HS-5 (cell line): Measurements from ENCODE around the gene GPR183.

Experiments used
- DNase-seq: peaks from one replicate; pipeline ENCODE4 v3.0.0-alpha.2; 2012; ENCODE audit warnings: low read depth

Gene GPR183

GRCh38 chr13:99307247-99307646 is at the start of gene GPR183:
Gene GPR183 (minus strand): TSS chr13:99307399. CDS start chr13:99296145, 11,254 bp downstream.
- no peak for DNase-seq

DNA sequence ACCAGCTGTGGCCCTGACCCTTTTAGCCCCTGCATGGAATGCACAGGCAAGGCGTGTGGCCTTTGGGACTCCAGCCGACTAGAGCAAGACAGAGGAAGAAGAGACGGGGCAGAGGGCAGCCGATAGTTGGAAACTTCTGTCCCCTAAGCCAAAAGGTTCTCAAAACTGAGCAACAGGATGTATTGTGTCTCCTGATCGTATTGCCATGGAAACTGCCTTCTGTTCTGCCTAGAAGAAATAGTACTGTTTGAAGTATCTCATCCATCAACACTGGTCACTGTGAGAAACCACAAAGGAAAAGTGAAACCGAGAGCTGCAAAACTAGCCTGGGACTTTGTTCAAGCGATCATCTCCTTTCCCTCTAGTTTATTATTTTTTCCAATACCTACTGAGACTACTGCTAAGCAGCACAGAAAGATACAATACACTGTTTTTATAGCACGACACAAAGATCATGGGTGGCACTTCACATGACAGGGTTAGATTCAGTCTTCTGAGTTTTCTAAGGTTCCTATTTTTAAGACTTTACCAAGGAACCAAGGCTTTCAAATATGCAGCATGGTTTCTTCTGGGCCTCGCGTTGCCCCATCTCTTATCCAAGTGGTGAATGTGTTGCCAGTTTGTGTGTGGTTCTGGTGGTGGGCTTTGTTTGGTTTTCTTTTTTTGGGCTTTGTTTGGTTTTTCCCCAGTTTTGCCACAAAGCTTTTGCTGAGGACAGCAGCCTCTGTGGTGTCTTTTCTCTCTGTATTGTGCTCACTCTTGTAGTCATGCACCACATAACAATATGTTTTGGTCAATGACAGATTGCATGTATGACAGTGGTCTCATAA is 49.3 kb upstream of the GPR183 start:
- DNase-seq: no peak

- DNase-seq: no peak
Measured at GRCh38 chr13:99356012-99356261, 48.7 kb upstream of the GPR183 start.

GRCh38 chr13:99355267-99356011 is 48.2 kb upstream of the GPR183 start:
- DNase-seq: no peak

- no peak for DNase-seq
Measured at GRCh38 chr13:99354371-99354951, 47.3 kb upstream of the GPR183 start.

DNA sequence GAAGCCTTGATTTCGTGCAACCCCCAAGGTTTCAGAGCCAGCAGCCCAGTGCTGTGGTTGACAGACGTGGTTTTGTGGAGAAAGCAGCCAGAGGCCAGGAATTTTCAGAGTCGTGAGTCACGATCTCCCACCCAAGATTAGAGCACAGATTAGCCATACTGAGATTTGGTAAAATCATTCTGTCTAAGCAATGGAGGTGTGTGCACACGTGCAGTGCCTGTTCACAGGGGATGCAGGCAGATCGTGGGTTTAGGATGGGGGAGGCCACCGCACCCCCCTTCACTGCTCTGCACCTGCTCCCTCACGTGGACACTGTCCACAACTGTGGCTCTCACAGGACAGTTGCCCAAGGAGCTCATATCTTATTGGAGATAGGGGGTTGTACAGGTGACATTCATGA is 46.6 kb upstream of the GPR183 start:
- DNase-seq: no peak

DNA sequence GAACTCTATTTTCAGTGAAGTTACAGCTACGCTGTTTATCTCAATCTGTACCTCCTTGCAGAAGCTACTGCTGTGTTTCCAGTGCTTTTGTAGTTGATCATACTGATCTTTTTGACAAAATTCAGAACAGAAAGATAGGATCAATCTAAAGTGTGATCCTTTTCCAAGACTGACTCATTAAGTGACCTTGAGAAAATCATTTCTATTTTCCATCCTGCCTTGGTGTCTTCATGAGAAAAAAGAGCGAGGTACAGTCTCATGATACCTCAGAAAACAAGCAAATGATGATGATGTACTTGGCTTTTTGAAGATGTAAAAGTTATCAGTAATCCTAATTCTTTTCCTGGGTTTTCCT is 46.0 kb upstream of the GPR183 start:
- no peak for DNase-seq

DNA sequence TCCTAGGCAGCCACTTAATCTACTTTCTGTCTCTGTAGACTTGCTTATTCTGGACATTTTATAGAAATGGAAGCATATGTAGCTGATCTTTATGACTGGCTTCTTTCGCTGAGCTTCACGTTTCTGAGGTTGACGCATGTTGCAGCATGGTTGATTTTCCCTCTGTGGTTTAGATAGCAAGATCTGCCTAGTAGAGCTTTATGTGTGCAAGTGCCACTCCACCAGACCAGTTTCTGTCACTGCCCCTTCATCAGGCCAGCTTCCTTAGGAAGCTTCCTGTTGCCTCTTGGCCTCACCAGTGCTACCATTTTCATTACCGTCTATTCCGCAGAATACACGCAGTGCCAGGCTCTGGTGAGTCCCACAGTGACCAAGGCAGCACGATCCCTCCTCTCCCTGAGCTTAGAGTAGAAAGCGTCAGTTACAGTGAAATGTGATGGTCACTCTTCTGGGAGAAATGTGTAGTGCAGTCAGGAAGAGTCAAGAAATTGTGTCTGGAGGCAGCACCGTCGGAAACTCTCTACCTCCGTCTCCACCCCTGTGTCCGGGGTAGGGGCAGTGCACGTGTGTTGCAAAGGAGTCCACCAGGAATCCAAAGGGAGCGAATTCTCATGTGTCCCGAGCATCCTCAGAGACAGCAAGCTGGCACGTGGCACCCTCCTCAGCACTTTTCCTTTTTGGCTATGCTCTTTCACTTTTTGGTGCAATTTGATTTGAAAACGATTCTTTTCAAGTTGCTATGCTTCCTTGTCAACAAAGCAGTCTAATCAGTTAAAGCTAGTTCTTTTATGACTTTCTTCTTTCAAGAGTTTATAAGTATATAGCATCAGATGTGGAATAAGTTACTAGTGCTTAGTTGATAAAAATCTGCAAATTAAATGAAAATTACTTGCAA is 45.4 kb upstream of the GPR183 start:
- DNase-seq: no peak

DNA sequence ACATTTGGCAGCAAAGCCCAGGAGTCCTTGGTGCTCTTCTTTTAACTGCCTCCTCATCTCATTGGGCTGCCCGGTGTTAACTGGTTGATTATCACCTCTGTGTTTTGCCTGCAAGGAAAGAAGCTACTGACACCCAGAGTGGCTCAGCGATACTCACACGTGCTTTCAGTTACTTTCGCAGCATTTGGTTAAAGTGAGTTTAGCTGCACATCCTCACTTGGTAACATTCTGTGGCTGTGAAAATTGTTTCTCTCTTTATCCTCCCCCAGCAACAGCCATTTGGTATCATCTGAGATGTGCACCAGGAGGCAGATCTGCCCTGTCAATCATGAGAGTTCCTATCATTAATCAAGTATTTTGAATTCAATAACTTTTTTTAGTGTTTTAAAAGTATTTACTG is 44.6 kb upstream of the GPR183 start:
- no peak for DNase-seq

GRCh38 chr13:99350191-99350590 is 43.0 kb upstream of the GPR183 start:
- no peak for DNase-seq

- no peak for DNase-seq
Measured at GRCh38 chr13:99347911-99348451, 40.8 kb upstream of the GPR183 start.

DNA sequence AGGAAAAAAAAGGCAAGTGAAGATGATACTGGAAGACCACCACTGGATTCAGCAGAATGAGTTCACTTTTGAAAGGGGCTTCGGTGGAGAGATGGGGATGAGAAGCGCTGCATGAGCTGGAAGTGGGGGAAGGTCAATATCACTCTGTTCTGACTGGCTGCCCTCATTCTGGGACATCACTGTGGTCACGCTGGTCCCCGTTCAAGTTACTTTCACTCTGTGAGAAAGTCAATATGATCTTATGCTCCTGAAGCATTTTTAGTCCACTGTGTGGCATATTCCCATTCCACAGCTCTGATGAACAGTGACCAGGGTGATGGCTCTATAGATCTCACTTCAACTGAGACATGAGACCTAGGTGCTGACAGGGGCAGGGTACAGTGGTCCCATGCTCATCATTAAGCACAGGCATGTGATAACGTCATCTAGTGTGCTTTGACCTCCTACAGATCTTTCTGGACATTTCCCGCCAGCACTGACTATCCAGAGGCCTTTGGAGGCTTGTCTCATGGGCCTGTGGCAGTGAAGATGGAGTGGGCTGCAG is 40.2 kb upstream of the GPR183 start:
- DNase-seq: no peak

DNA sequence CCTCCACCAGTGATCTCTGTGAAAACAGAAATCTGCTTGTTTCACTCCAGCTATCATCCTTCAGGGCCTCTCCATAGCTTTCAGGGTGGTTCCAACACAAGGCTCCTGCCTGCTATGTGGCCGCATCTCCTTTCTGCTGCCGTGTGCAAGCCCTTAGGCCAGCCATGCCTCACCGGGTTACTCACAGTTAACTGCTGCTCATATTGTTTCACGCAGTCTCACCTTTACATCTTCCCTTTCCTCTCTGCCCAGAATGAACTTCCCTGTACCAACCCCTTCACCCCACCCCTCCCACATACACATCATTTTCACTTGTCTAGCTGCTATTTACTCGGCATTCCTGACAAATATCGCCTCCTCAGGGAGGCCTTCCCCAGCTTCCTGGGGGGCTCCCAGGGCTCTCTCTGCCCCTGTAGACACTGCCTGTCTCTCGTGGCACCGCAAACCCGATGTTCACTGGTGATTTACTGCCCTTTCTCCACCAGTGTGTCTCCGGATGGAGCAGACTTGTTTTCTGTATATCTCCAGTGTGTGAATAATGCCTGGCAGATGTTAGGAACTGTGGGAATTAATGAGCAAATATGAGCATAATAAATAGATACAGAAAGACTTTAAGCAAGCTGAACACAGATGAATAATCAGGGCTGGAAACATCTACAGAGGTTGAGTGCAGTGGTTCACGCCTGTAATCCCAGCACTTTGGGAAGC is 39.3 kb upstream of the GPR183 start:
- DNase-seq: no peak

DNA sequence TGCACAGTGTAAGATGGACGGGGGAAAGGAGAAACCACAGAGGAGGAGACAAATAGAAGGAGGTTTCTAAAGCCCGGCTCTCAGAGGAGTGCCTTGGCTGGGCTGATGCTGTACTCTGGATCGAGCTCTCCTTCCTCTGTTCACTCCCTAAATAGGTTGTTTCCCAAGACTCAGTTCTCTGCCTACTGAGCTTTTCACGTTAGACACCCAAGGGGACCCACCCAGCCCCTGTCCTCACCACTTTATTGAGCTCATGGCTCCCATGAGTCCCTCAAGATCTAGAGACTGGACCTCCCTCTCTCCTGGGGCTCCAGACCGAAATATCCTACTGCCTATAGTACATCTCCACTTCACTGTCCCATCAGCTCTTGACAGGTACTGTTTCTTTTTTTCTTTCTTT is 38.1 kb upstream of the GPR183 start:
- DNase-seq: no peak

- no peak for DNase-seq
Measured at GRCh38 chr13:99344610-99345208, 37.5 kb upstream of the GPR183 start.

- DNase-seq: no peak
Measured at GRCh38 chr13:99342723-99343315, 35.6 kb upstream of the GPR183 start.

GRCh38 chr13:99341969-99342722 is 34.9 kb upstream of the GPR183 start:
- DNase-seq: no peak

- DNase-seq: no peak
Measured at GRCh38 chr13:99340638-99341037, 33.4 kb upstream of the GPR183 start.

- DNase-seq: no peak
Measured at GRCh38 chr13:99339736-99340397, 32.7 kb upstream of the GPR183 start.
